Mesothelial cell of epicardium (in vitro differentiated cells): ENCODE data around the gene CACNA2D3. TPM values are rescaled to one million over a fixed set of nuclear protein-coding genes. Genes with fewer than 3 reads are reported as not detected.

Experiments used
- DNase-seq, 2 experiments: peaks; one replicate each; pipeline ENCODE4 v3.0.0; 2021; ENCODE audit warnings: low spot score in 2 of 2; ENCODE audit not compliant: unreplicated experiment in 2 of 2
- H3K27ac Mint-ChIP-seq: 2 replicates; pipeline ENCODE4 v1.8.0; 2021; ENCODE audit warnings: mixed read lengths
- H3K27me3 Mint-ChIP-seq: 2 replicates; pipeline ENCODE4 v1.8.0; 2021; ENCODE audit warnings: low read depth, mixed read lengths
- H3K36me3 Mint-ChIP-seq: 2 replicates; pipeline ENCODE4 v1.8.0; 2021; ENCODE audit warnings: mixed read lengths
- H3K4me1 Mint-ChIP-seq: 2 replicates; pipeline ENCODE4 v1.8.0; 2021; ENCODE audit warnings: mixed read lengths
- H3K4me3 Mint-ChIP-seq: 2 replicates; pipeline ENCODE4 v1.8.0; 2021; ENCODE audit warnings: mild to moderate bottlenecking, moderate library complexity, mixed read lengths
- H3K9me3 Mint-ChIP-seq: 2 replicates; pipeline ENCODE4 v1.8.0; 2021; ENCODE audit warnings: mixed read lengths
- CTCF ChIP-seq: fragments of 200-600 bp; sonication (generic); IDR thresholded peaks from one replicate; pipeline ENCODE4 v1.5.0; 2021; ENCODE audit warnings: antibody characterized with exemption; ENCODE audit not compliant: unreplicated experiment
- total RNA-seq: library from RNA; stranded (reverse); gene quantifications from 3 replicates; pipeline ENCODE4 v1.2.1, GENCODE V29; 2021

CACNA2D3 gene
- total RNA-seq, 1 donor from 2014 or later: 2.3 TPM

GRCh38 chr3:54339608-54340007 is 217.3 kb downstream of the CACNA2D3 start:
- no peaks in the 10 kb centered on the region for H3K36me3 Mint-ChIP-seq
- no peak overlapping the region for H3K27ac Mint-ChIP-seq
- DNase-seq: no peak
- no peak overlapping the region for H3K4me3 Mint-ChIP-seq
- H3K27me3 Mint-ChIP-seq: peaks cover 13% of the 10 kb centered on the region
- TF ChIP-seq CTCF: no peak
- H3K4me1 Mint-ChIP-seq: peaks cover 19% of the 10 kb centered on the region
- H3K9me3 Mint-ChIP-seq: no peaks in the 10 kb centered on the region

GRCh38 chr3:54341811-54342210 is 219.5 kb downstream of the CACNA2D3 start:
- Mint-ChIP-seq H3K4me1 (peaks cover 37% of the 10 kb centered on the region), H3K27ac (no peak overlapping the region), H3K36me3 (no peaks in the 10 kb centered on the region), H3K4me3 (no peak overlapping the region), H3K27me3 (peaks cover 11% of the 10 kb centered on the region), H3K9me3 (no peaks in the 10 kb centered on the region)
- TF ChIP-seq CTCF: no peak
- DNase-seq: no peak

GRCh38 chr3:54342676-54343075 is 220.3 kb downstream of the CACNA2D3 start:
- H3K27ac Mint-ChIP-seq: no peak overlapping the region
- DNase-seq: no peak
- peaks cover 11% of the 10 kb centered on the region for H3K27me3 Mint-ChIP-seq

GRCh38 chr3:54343495-54343894 is 221.1 kb downstream of the CACNA2D3 start:
- Mint-ChIP-seq H3K9me3 (no peaks in the 10 kb centered on the region), H3K36me3 (no peaks in the 10 kb centered on the region), H3K4me1 (peaks cover 44% of the 10 kb centered on the region), H3K27ac (no peak overlapping the region), H3K4me3 (no peak overlapping the region), H3K27me3 (peaks cover 11% of the 10 kb centered on the region)
- no peak for DNase-seq
- no peak for TF ChIP-seq CTCF

More at GRCh38 chr3:54342676-54343075, 220.3 kb downstream of the CACNA2D3 start:
- TF ChIP-seq CTCF: no peak
- H3K36me3 Mint-ChIP-seq: no peaks in the 10 kb centered on the region
- no peak overlapping the region for H3K4me3 Mint-ChIP-seq
- H3K9me3 Mint-ChIP-seq: no peaks in the 10 kb centered on the region
- H3K4me1 Mint-ChIP-seq: peaks cover 37% of the 10 kb centered on the region

- no peak overlapping the region for H3K4me3 Mint-ChIP-seq
- DNase-seq: no peak
- no peak for TF ChIP-seq CTCF
Measured at GRCh38 chr3:54344601-54345231, 222.4 kb downstream of the CACNA2D3 start.

More at GRCh38 chr3:54344601-54345231, 222.4 kb downstream of the CACNA2D3 start:
- Mint-ChIP-seq H3K9me3 (no peaks in the 10 kb centered on the region), H3K27ac (peak overlapping the region; percentile 77), H3K27me3 (peaks cover 6% of the 10 kb centered on the region), H3K36me3 (no peaks in the 10 kb centered on the region), H3K4me1 (peaks cover 56% of the 10 kb centered on the region)
